22Rv1 (cell line): ENCODE measurements around the gene TGIF2.

Experiments
- ZFX ChIP-seq: fragments of 450-650 bp; IDR thresholded peaks from 2 replicates; pipeline ENCODE4 v1.6.1; 2017; ENCODE audit warnings: antibody characterized with exemption, borderline replicate concordance
- TF ChIP-seq, protein P1 (sequence below): fragments of 450-650 bp; IDR thresholded peaks from 2 replicates; pipeline ENCODE4 v1.5.1; 2017; ENCODE audit warnings: mild to moderate bottlenecking

- TF ChIP-seq, protein P1, sequence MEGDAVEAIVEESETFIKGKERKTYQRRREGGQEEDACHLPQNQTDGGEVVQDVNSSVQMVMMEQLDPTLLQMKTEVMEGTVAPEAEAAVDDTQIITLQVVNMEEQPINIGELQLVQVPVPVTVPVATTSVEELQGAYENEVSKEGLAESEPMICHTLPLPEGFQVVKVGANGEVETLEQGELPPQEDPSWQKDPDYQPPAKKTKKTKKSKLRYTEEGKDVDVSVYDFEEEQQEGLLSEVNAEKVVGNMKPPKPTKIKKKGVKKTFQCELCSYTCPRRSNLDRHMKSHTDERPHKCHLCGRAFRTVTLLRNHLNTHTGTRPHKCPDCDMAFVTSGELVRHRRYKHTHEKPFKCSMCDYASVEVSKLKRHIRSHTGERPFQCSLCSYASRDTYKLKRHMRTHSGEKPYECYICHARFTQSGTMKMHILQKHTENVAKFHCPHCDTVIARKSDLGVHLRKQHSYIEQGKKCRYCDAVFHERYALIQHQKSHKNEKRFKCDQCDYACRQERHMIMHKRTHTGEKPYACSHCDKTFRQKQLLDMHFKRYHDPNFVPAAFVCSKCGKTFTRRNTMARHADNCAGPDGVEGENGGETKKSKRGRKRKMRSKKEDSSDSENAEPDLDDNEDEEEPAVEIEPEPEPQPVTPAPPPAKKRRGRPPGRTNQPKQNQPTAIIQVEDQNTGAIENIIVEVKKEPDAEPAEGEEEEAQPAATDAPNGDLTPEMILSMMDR: no peak
- no peak for TF ChIP-seq ZFX
Measured at GRCh38 chr20:36542516-36543183, 30.7 kb upstream of the TGIF2 start.
